HG02943 (cell line): ENCODE results near the gene EXOC4.

Experiments used
- ATAC-seq: cut with Tn5 transposase; IDR thresholded peaks from one replicate; pipeline ENCODE4 v1.9.1; 2021; ENCODE audit warnings: mild to moderate bottlenecking, low read depth, moderate library complexity; ENCODE audit not compliant: unreplicated experiment

EXOC4 gene

GRCh38 chr7:133940368-133940767 lies 687.5 kb downstream of the EXOC4 start:
- ATAC-seq, result no peak

GRCh38 chr7:133941496-133941895 lies 688.6 kb downstream of the EXOC4 start:
- ATAC-seq, result no peak

GRCh38 chr7:133945497-133945896 lies 692.6 kb downstream of the EXOC4 start:
- ATAC-seq, result no peak

GRCh38 chr7:133947458-133948254 lies 694.8 kb downstream of the EXOC4 start:
- no peak for ATAC-seq

GRCh38 chr7:133948588-133948987 lies 695.7 kb downstream of the EXOC4 start:
- ATAC-seq, result no peak

GRCh38 chr7:133950855-133951254 lies 698.0 kb downstream of the EXOC4 start:
- no peak for ATAC-seq

DNA sequence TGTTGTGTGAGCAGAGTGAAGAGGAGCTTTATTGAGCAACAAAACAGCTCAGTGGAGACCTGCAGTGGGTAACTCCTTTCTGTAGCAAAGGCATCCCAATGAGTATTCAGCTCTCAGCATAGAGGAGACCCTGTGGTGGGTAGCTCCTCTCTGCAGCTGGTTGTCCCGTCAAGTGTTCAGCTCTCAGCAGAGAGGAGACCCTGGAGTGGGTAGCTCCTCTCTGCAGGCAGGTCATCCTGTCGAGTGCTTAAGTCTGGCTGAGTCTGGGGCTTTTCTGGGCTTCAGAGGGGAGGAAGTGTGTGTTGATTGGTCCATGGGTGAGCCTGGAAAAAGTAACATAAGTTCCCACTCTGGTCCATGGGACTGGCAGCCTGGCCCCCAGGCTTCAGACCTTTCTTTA lies 702.3 kb downstream of the EXOC4 start:
- no peak for ATAC-seq

DNA sequence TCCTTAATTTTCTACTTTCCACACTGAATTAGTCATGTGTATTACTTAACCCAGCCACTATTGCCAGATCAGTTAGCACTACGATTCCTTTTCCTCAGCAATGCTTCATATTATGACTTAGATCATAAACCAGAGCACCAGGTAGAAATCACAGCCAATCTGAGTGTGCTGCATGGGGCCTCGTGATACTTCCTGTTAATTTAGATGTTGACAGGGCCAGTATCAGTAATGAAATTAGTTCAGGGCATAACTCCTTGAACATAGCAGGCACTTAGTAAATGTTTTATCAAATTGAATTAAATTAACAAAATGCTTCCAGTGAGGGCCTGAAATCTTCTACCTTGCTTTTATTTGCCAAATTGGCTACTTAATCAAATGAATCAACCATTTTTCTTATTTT lies 705.0 kb downstream of the EXOC4 start:
- no peak for ATAC-seq

GRCh38 chr7:133958822-133959221 lies 705.9 kb downstream of the EXOC4 start:
- no peak for ATAC-seq

DNA sequence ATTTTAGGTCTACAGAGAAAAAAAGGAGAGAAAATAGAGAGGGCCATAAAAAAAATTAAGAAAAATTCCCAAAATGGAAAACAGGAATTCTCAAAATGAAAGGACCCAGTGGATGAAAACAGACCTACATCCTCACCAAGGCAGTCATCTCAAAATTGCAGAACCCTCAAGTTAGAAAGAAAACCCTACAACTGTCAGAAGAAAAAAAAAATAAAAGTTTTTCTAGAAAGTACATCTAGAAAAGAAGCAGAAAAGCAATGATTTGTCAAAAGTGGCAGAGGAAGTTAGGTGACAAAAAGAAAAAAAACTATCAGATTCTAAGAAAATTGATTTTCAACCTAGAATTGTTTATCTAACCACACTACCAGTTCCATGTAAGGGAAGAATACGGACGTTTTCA lies 706.6 kb downstream of the EXOC4 start:
- ATAC-seq, result no peak

- no peak for ATAC-seq
Observed at GRCh38 chr7:133961724-133962123, 708.8 kb downstream of the EXOC4 start.

- ATAC-seq, result no peak
Observed at GRCh38 chr7:133962646-133963045, 709.8 kb downstream of the EXOC4 start.

DNA sequence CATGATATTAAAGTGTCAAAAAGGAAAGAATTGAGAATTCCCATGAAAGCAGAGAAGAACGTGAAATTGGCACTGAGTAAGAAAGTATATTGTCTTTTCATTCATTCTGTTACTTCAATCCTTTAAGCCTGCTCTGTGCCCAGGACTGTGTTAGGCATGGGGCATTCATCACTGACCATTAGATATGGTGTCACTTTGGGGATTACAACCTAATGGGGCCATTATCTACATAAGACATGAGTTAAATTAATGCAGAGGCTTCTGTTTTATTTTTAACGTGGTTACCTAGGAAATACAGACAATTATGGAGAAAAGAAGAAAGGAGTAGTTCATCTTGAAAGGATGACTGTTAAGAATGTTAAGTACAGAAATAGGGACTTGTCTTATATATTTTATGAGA lies 710.8 kb downstream of the EXOC4 start:
- ATAC-seq, result no peak

GRCh38 chr7:133971625-133972024 lies 718.7 kb downstream of the EXOC4 start:
- ATAC-seq, result no peak

GRCh38 chr7:133973710-133974109 lies 720.8 kb downstream of the EXOC4 start:
- no peak for ATAC-seq

DNA sequence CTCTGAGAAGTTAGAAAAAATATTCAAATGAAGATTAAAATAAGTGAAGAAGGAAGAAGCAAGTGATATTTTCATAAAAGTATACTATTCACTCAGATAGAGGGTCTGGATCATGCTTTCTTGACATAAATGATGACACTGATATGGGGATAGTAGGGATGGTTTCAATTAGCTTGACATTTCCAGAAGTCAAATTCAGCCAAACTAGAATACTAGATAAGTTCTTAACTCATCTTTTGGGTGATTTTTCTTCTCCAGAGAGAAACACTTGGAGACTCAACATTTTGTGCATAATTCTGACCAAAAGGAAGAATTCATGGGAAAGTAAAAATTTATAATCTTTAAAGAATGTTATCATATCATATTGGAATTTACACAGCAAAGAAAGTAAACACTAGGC lies 722.3 kb downstream of the EXOC4 start:
- no peak for ATAC-seq

GRCh38 chr7:133976140-133976539 lies 723.3 kb downstream of the EXOC4 start:
- ATAC-seq, result no peak

GRCh38 chr7:133977409-133978274 lies 724.8 kb downstream of the EXOC4 start:
- no peak for ATAC-seq

DNA sequence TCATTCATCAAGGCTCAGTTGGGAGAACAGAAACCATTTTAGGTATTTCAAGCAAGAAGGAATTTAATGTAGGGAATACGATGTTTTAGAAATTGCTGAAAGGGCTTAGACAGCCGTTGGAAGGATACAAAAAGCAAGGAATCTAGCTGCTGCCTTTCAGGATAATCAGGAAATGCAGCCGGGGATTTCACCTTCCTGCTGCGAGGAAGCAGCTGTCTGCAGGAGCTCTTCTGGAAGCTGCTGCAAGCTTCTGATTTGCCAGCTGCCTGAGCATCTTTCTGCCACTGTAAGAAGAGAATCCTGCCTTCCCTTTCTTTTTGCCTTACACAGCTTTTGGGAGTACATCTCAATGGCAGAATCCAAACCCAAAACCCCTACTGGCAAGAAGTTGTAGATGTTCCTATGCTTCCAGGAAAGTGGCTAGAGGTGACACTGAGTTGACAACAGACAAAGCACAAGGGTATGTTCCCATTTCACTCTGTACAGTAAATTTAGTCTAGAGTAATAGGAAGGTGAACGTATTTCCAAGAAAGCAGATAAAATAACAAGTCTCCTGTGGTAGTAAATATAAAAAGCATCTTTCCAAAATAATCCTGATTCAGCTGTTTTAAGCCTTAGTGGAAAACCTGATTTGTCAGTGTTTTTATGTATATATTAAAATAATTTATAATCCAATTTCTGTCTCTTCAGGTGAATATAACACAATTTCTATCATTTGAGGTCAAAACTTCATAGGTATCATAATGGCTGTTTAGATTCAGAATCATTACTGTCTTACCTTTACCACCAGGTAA lies 725.8 kb downstream of the EXOC4 start:
- ATAC-seq, result no peak

GRCh38 chr7:133980804-133981203 lies 727.9 kb downstream of the EXOC4 start:
- no peak for ATAC-seq
